A673 (cell line): ENCODE results near the gene TNS3.

Experiments
- CTCF ChIP-seq: fragments of 300-800, 200-600 bp; sonication (generic); conservative IDR thresholded peaks from 2 replicates; pipeline ENCODE4 v1.5.1; 2017; ENCODE audit warnings: low read depth, mild to moderate bottlenecking, antibody characterized with exemption, low read length, moderate library complexity, mixed read lengths
- EZH2 ChIP-seq: fragments of 200-600 bp; sonication (generic); IDR thresholded peaks from 2 replicates; pipeline ENCODE4 v1.6.1; 2017; ENCODE audit warnings: borderline replicate concordance, low read depth, mild to moderate bottlenecking, mixed read lengths, antibody characterized with exemption, low read length; ENCODE audit not compliant: poor library complexity, severe bottlenecking

GRCh38 chr7:47591089-47591654 is 9.3 kb upstream of the TNS3 start:
- TF ChIP-seq EZH2 (no peak), CTCF (no peak)
